Naive thymus-derived CD4-positive, alpha-beta T cell (primary cell): ENCODE data around the gene BHLHE41. TPM values are rescaled to one million over a fixed set of nuclear protein-coding genes. Genes with fewer than 3 reads are reported as not detected.

ENCODE experiments used
- polyA plus RNA-seq, 2 donors: library from polyadenylated mRNA; unstranded; fragments of 300-500 nt; fragmentation: Illumina TruSeq; gene quantifications; one replicate each; pipeline ENCODE4 v1.2.3, GENCODE V29; 2021
- total RNA-seq, 6 experiments: library from RNA in 5 of 6; stranded (reverse) in 5 of 6; gene quantifications; 1 replicate in 5 of 6; 2 replicates in 1 of 6; pipeline ENCODE4 v1.2.3 and lab custom pipeline; 2021 to 2026

Gene BHLHE41
- total and polyA plus RNA-seq, 7 experiments from 2014 or later, result 0.42 to 1.2 (median 0.84) TPM; not detected in 4

Other genes starting within 250 kb of the BHLHE41 start
- gene RASSF8, start 166.4 kb downstream of the BHLHE41 start, total RNA-seq, result under 1 TPM in 3 of 5 experiments, not detected in 2; 0.10 to 0.64 (median 0.27) TPM
- under 1 TPM in 1 of 2 donors, not detected in 1; 0.03 TPM for gene RASSF8, start 166.4 kb downstream of the BHLHE41 start, polyA plus RNA-seq
- under 1 TPM in 2 of 5 experiments, not detected in 3; 0.22 to 0.34 TPM for gene SSPN, start 70.5 kb upstream of the BHLHE41 start, total RNA-seq
- not detected for gene SSPN, start 70.5 kb upstream of the BHLHE41 start, polyA plus RNA-seq